ENCODE measurements around the gene KRTAP5-10.

- TF ChIP-seq CTCF (IDR thresholded peaks at IDR 0.05; ENCODE audit: extremely low read depth in 1 of 2, insufficient read depth in 1 of 2, low read depth in 1 of 2, low read length in 2 of 2), result no peak
- no peak for TF ChIP-seq POLR2A (IDR thresholded peaks at IDR 0.05; ENCODE audit: low read depth, low read length)
- TF ChIP-seq EZH2 (IDR thresholded peaks at IDR 0.05; ENCODE audit: borderline replicate concordance, low read depth, low read length, severe bottlenecking), result no peak
- TF ChIP-seq JUN (IDR thresholded peaks at IDR 0.05; ENCODE audit: borderline replicate concordance, insufficient read depth, insufficient read length, low read depth), result no peak
These were observed 26.3 kb upstream of the KRTAP5-10 start for GRCh38 chr11:71539017-71539416.
